Fibroblast of lung (primary cell): Measurements from ENCODE around the gene PHRF1. TPM values are rescaled to one million over a fixed set of nuclear protein-coding genes. Genes with fewer than 3 reads are reported as not detected.

ENCODE experiments used
- DNase-seq, 2 donors: peaks; one replicate each; pipeline versions ENCODE4 v3.0.0 to v3.0.0-alpha.2; 2010; ENCODE audit warnings: low read depth in 2 of 2
- H2AFZ ChIP-seq: 2 replicates; pipeline ENCODE4 v1.5.1; 2012; ENCODE audit warnings: low read length, control low read depth, inconsistent platforms
- H3K27ac ChIP-seq: 2 replicates; pipeline ENCODE4 v1.5.1; 2011; ENCODE audit warnings: low read length, control low read depth; ENCODE audit not compliant: insufficient read depth
- H3K27me3 ChIP-seq: 2 replicates; pipeline ENCODE4 v1.5.1; 2011; ENCODE audit warnings: mild to moderate bottlenecking, low read length; ENCODE audit not compliant: control insufficient read depth, insufficient read depth
- H3K36me3 ChIP-seq: 2 replicates; pipeline ENCODE4 v1.5.1; 2011; ENCODE audit warnings: low read length; ENCODE audit not compliant: control insufficient read depth, insufficient read depth
- H3K4me1 ChIP-seq: 2 replicates; pipeline ENCODE4 v1.5.1; 2011; ENCODE audit warnings: low read length; ENCODE audit not compliant: control insufficient read depth, insufficient read depth; ENCODE audit errors: extremely low read depth
- H3K4me2 ChIP-seq: 2 replicates; pipeline ENCODE4 v1.5.1; 2011; ENCODE audit warnings: low read length, control low read depth; ENCODE audit not compliant: insufficient read depth; ENCODE audit errors: extremely low read depth
- H3K4me3 ChIP-seq, 4 experiments: fragments of 200-600 bp in 1 of 4; sonication (generic) in 1 of 4; replicated peaks in 1 of 4; 2 replicates each; pipeline ENCODE4 v1.5.1; 2011 to 2016; ENCODE audit warnings: low read length in 4 of 4, low read depth in 3 of 4, mild to moderate bottlenecking in 3 of 4, control low read depth in 2 of 4, inconsistent platforms in 1 of 4, mixed read lengths in 1 of 4; ENCODE audit not compliant: insufficient read depth in 1 of 4; ENCODE audit errors: control extremely low read depth in 1 of 4
- H3K79me2 ChIP-seq: 2 replicates; pipeline ENCODE4 v1.5.1; 2012; ENCODE audit warnings: mild to moderate bottlenecking, low read length, inconsistent platforms; ENCODE audit not compliant: control insufficient read depth, insufficient read depth
- H3K9ac ChIP-seq: 2 replicates; pipeline ENCODE4 v1.5.1; 2011; ENCODE audit warnings: mild to moderate bottlenecking, low read length, control low read depth; ENCODE audit not compliant: insufficient read depth
- H3K9me3 ChIP-seq: 2 replicates; pipeline ENCODE4 v1.5.1; 2012; ENCODE audit warnings: low read depth, low read length; ENCODE audit not compliant: control insufficient read depth, insufficient read depth
- H4K20me1 ChIP-seq: 2 replicates; pipeline ENCODE4 v1.5.1; 2011; ENCODE audit warnings: low read length; ENCODE audit not compliant: control insufficient read depth, insufficient read depth; ENCODE audit errors: extremely low read depth
- CTCF ChIP-seq, 2 donors: IDR thresholded peaks in 1 of 2; conservative IDR thresholded peaks in 1 of 2; 1 replicate in 1 of 2; 2 replicates in 1 of 2; pipeline ENCODE4 v1.5.1; 2011 to 2012; ENCODE audit warnings: low read length in 2 of 2, control low read depth in 1 of 2, inconsistent platforms in 1 of 2, low read depth in 1 of 2, mild to moderate bottlenecking in 1 of 2
- EZH2 ChIP-seq: IDR thresholded peaks from 2 replicates; pipeline ENCODE4 v1.5.1; 2012; ENCODE audit warnings: low read length, control low read depth, mild to moderate bottlenecking; ENCODE audit errors: missing control alignments
- polyA plus RNA-seq, 2 donors: library from polyadenylated mRNA; depleted of rRNA in 1 of 2; stranded (reverse) in 1 of 2; unstranded in 1 of 2; fragments of >200 nt; gene quantifications; 2 replicates each; pipeline ENCODE4 v1.2.1, GENCODE V29; 2011 to 2012; ENCODE audit warnings: missing spikeins in 1 of 2
- total RNA-seq: library from RNA; depleted of rRNA; stranded (reverse); fragments of >200 nt; gene quantifications from 2 replicates; pipeline ENCODE4 v1.2.1, GENCODE V29; 2014

The PHRF1 gene
- total and polyA plus RNA-seq, 2 donors (not counting 1 experiment from before 2014, with no cell fraction given) = 5.9 to 16.8 TPM

- H3K9ac ChIP-seq = no peak overlapping the region
- no peaks in the 10 kb centered on the region for H3K9me3 ChIP-seq
- peaks cover 3% of the 10 kb centered on the region for H3K79me2 ChIP-seq
- no peak overlapping the region for H3K4me2 ChIP-seq
- H3K27me3 ChIP-seq = no peaks in the 10 kb centered on the region
- H2AFZ ChIP-seq = no peak overlapping the region
- H3K36me3 ChIP-seq = peaks cover 6% of the 10 kb centered on the region
- no peak overlapping the region for H3K4me3 ChIP-seq
- no peaks in the 10 kb centered on the region for H3K4me1 ChIP-seq
- no peak for DNase-seq
- TF ChIP-seq CTCF (conservative IDR thresholded peaks at IDR 0.05 in 1 of 2, IDR thresholded peaks at IDR 0.05 in 1 of 2; ENCODE audit: low read depth in 1 of 2, low read length in 2 of 2) = no peak
- no peak for TF ChIP-seq EZH2
- no peak overlapping the region for H3K27ac ChIP-seq
- H4K20me1 ChIP-seq = no peaks in the 10 kb centered on the region
Observed at GRCh38 chr11:660681-661444, 84.6 kb downstream of the PHRF1 start.

Other genes starting within 250 kb of the PHRF1 start
- gene B4GALNT4, start 207.0 kb upstream of the PHRF1 start, total RNA-seq = 1.5 and 1.8 TPM in 2 replicates
- gene B4GALNT4, start 207.0 kb upstream of the PHRF1 start, polyA plus RNA-seq = 1.4 and 3.8 TPM in 2 replicates
- gene PKP3, start 182.3 kb upstream of the PHRF1 start, total RNA-seq = 0.26 and 0.83 TPM in 2 replicates
- gene PKP3, start 182.3 kb upstream of the PHRF1 start, polyA plus RNA-seq = 0.17 and 0.24 TPM in 2 replicates
- gene SIGIRR, start 161.5 kb upstream of the PHRF1 start, total RNA-seq = 13.4 and 16.7 TPM in 2 replicates
- gene SIGIRR, start 161.5 kb upstream of the PHRF1 start, polyA plus RNA-seq = 8.9 and 10.5 TPM in 2 replicates
- gene ANO9, start 134.5 kb upstream of the PHRF1 start, total RNA-seq = not detected in 2 replicates
- not detected in 2 replicates for gene ANO9, start 134.5 kb upstream of the PHRF1 start, polyA plus RNA-seq
- gene PTDSS2, start 126.2 kb upstream of the PHRF1 start, total RNA-seq = 31.8 and 36.7 TPM in 2 replicates
- gene PTDSS2, start 126.2 kb upstream of the PHRF1 start, polyA plus RNA-seq = 17.4 and 18.1 TPM in 2 replicates
- gene RNH1, start 69.2 kb upstream of the PHRF1 start, total RNA-seq = 502 and 561 TPM in 2 replicates
- 102 and 140 TPM in 2 replicates for gene RNH1, start 69.2 kb upstream of the PHRF1 start, polyA plus RNA-seq
- gene HRAS, start 40.9 kb upstream of the PHRF1 start, total RNA-seq = 46.7 and 58.5 TPM in 2 replicates
- gene HRAS, start 40.9 kb upstream of the PHRF1 start, polyA plus RNA-seq = 51.7 and 69.3 TPM in 2 replicates
- 0.77 and 1.3 TPM in 2 replicates for gene LRRC56, start 38.9 kb upstream of the PHRF1 start, total RNA-seq
- 0.26 and 0.28 TPM in 2 replicates for gene LRRC56, start 38.9 kb upstream of the PHRF1 start, polyA plus RNA-seq
- 0.17 and 0.26 TPM in 2 replicates for gene LMNTD2, start 15.7 kb upstream of the PHRF1 start, total RNA-seq
- 0.05 and 0.08 TPM in 2 replicates for gene LMNTD2, start 15.7 kb upstream of the PHRF1 start, polyA plus RNA-seq
- 1.5 and 2.8 TPM in 2 replicates for gene RASSF7, start 15.5 kb upstream of the PHRF1 start, total RNA-seq
- 1.4 and 1.6 TPM in 2 replicates for gene RASSF7, start 15.5 kb upstream of the PHRF1 start, polyA plus RNA-seq
- gene IRF7, start 39.5 kb downstream of the PHRF1 start, total RNA-seq = 9.1 and 11.3 TPM in 2 replicates
- gene IRF7, start 39.5 kb downstream of the PHRF1 start, polyA plus RNA-seq = 1.3 and 1.6 TPM in 2 replicates
- gene CDHR5, start 48.5 kb downstream of the PHRF1 start, total RNA-seq = not detected in 2 replicates
- not detected in 2 replicates for gene CDHR5, start 48.5 kb downstream of the PHRF1 start, polyA plus RNA-seq
- gene SCT, start 50.7 kb downstream of the PHRF1 start, total RNA-seq = not detected in 2 replicates
- not detected in 2 replicates for gene SCT, start 50.7 kb downstream of the PHRF1 start, polyA plus RNA-seq
- gene DRD4, start 60.8 kb downstream of the PHRF1 start, total RNA-seq = 0.17 TPM in 1 of 2 replicates, not detected in the other
- not detected in 2 replicates for gene DRD4, start 60.8 kb downstream of the PHRF1 start, polyA plus RNA-seq
- gene DEAF1, start 118.8 kb downstream of the PHRF1 start, total RNA-seq = 28.2 and 38.3 TPM in 2 replicates
- 9.7 and 14.4 TPM in 2 replicates for gene DEAF1, start 118.8 kb downstream of the PHRF1 start, polyA plus RNA-seq
- gene TMEM80, start 119.3 kb downstream of the PHRF1 start, total RNA-seq = 7.4 and 10.6 TPM in 2 replicates
- 8.0 and 15.3 TPM in 2 replicates for gene TMEM80, start 119.3 kb downstream of the PHRF1 start, polyA plus RNA-seq
- 24.1 and 54.2 TPM in 2 replicates for gene EPS8L2, start 129.8 kb downstream of the PHRF1 start, total RNA-seq
- gene EPS8L2, start 129.8 kb downstream of the PHRF1 start, polyA plus RNA-seq = 17.0 and 18.4 TPM in 2 replicates
- 99.4 and 150 TPM in 2 replicates for gene TALDO1, start 171.0 kb downstream of the PHRF1 start, total RNA-seq
- gene TALDO1, start 171.0 kb downstream of the PHRF1 start, polyA plus RNA-seq = 136 and 189 TPM in 2 replicates
- 19.0 and 20.3 TPM in 2 replicates for gene GATD1, start 201.0 kb downstream of the PHRF1 start, total RNA-seq
- gene GATD1, start 201.0 kb downstream of the PHRF1 start, polyA plus RNA-seq = 13.9 and 14.7 TPM in 2 replicates
- 0.26 and 1.3 TPM in 2 replicates for gene CEND1, start 213.6 kb downstream of the PHRF1 start, total RNA-seq
- gene CEND1, start 213.6 kb downstream of the PHRF1 start, polyA plus RNA-seq = 0.25 and 0.71 TPM in 2 replicates
- 8.0 and 9.9 TPM in 2 replicates for gene SLC25A22, start 221.8 kb downstream of the PHRF1 start, total RNA-seq
- gene SLC25A22, start 221.8 kb downstream of the PHRF1 start, polyA plus RNA-seq = 10.4 and 19.9 TPM in 2 replicates
- gene PIDD1, start 228.8 kb downstream of the PHRF1 start, total RNA-seq = 7.4 and 14.2 TPM in 2 replicates
- gene PIDD1, start 228.8 kb downstream of the PHRF1 start, polyA plus RNA-seq = 2.2 and 3.8 TPM in 2 replicates
- gene RPLP2, start 233.5 kb downstream of the PHRF1 start, total RNA-seq = 282 and 294 TPM in 2 replicates
- gene RPLP2, start 233.5 kb downstream of the PHRF1 start, polyA plus RNA-seq = 741 and 904 TPM in 2 replicates
- 16.2 and 33.9 TPM in 2 replicates for gene PNPLA2, start 242.4 kb downstream of the PHRF1 start, total RNA-seq
- gene PNPLA2, start 242.4 kb downstream of the PHRF1 start, polyA plus RNA-seq = 16.2 and 17.0 TPM in 2 replicates